ENCODE results near the gene HIGD2B.
"Not testable (repeated sequence)": the region's sequence is repeated elsewhere in the genome, so short reads cannot be mapped to it uniquely, and the experiment has no call there.

The HIGD2B gene

GRCh38 chr15:72732086-72732485, 46.1 kb upstream of the HIGD2B start:
- Histone ChIP-seq H3K9me3 (ENCODE audit: severe bottlenecking) (no peaks in the 10 kb centered on the region), H3K27ac (ENCODE audit: poor library complexity, severe bottlenecking) (no peak overlapping the region), H3K27me3 (ENCODE audit: insufficient read depth, poor library complexity, severe bottlenecking) (no peaks in the 10 kb centered on the region), H3K4me1 (ENCODE audit: insufficient read depth, poor library complexity, severe bottlenecking) (no peaks in the 10 kb centered on the region), H3K36me3 (ENCODE audit: low read depth) (peaks cover 32% of the 10 kb centered on the region), H3K4me3 (ENCODE audit: severe bottlenecking) (no peak overlapping the region)
- ATAC-seq (ENCODE audit: low read depth) (no peak), DNase-seq (ENCODE audit: low spot score) (no peak)
- TF ChIP-seq CTCF (IDR thresholded peaks at IDR 0.05; ENCODE audit: poor library complexity, severe bottlenecking) = no peak

GRCh38 chr15:72728821-72729220, 42.8 kb upstream of the HIGD2B start:
- DNase-seq (ENCODE audit: low spot score) = no peak
- no peaks in the 10 kb centered on the region for H3K9me3 ChIP-seq (ENCODE audit: severe bottlenecking)
- no peak overlapping the region for H3K4me3 ChIP-seq (ENCODE audit: severe bottlenecking)
- no peak for TF ChIP-seq CTCF (IDR thresholded peaks at IDR 0.05; ENCODE audit: poor library complexity, severe bottlenecking)
- H3K4me1 ChIP-seq (ENCODE audit: insufficient read depth, poor library complexity, severe bottlenecking) = no peaks in the 10 kb centered on the region
- ATAC-seq (ENCODE audit: low read depth) = no peak
- H3K27me3 ChIP-seq (ENCODE audit: insufficient read depth, poor library complexity, severe bottlenecking) = no peaks in the 10 kb centered on the region
- H3K27ac ChIP-seq (ENCODE audit: poor library complexity, severe bottlenecking) = no peak overlapping the region
- peaks cover 14% of the 10 kb centered on the region for H3K36me3 ChIP-seq (ENCODE audit: low read depth)

GRCh38 chr15:72728249-72728648, 42.3 kb upstream of the HIGD2B start:
- H3K4me3 ChIP-seq (ENCODE audit: severe bottlenecking); H3K27ac ChIP-seq (ENCODE audit: poor library complexity, severe bottlenecking); H3K27me3 ChIP-seq (ENCODE audit: insufficient read depth, poor library complexity, severe bottlenecking); H3K9me3 ChIP-seq (ENCODE audit: severe bottlenecking); H3K4me1 ChIP-seq (ENCODE audit: insufficient read depth, poor library complexity, severe bottlenecking); ATAC-seq (ENCODE audit: low read depth); DNase-seq (ENCODE audit: low spot score): not testable (repeated sequence)
- peaks cover 14% of the 10 kb centered on the region for H3K36me3 ChIP-seq (ENCODE audit: low read depth)

DNA sequence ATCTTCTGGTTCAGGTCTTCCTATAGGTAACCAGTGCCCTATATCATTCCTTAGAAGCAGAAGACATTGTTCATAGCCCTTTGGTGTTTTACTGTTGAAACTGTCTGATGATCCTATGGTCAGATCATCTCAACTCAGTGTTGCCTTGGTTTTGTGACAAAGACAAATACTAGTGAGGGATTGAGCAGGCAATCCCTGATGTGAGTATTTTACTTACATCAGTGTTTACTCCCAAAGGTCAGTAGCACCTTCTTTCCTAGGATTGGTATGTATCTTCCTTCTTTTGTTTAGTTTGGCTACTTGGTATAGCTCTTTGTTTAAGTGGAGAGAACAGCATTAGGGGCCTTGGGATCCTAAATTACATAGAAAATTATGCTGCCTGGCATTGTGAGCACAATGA, 41.2 kb upstream of the HIGD2B start:
- Histone ChIP-seq H3K9me3 (ENCODE audit: severe bottlenecking) (no peaks in the 10 kb centered on the region), H3K36me3 (ENCODE audit: low read depth) (peaks cover 10% of the 10 kb centered on the region), H3K4me1 (ENCODE audit: insufficient read depth, poor library complexity, severe bottlenecking) (no peaks in the 10 kb centered on the region), H3K4me3 (ENCODE audit: severe bottlenecking) (no peak overlapping the region), H3K27ac (ENCODE audit: poor library complexity, severe bottlenecking) (no peak overlapping the region), H3K27me3 (ENCODE audit: insufficient read depth, poor library complexity, severe bottlenecking) (no peaks in the 10 kb centered on the region)
- DNase-seq (ENCODE audit: low spot score) (no peak), ATAC-seq (ENCODE audit: low read depth) (no peak)
- TF ChIP-seq CTCF (IDR thresholded peaks at IDR 0.05; ENCODE audit: poor library complexity, severe bottlenecking) = no peak

DNA sequence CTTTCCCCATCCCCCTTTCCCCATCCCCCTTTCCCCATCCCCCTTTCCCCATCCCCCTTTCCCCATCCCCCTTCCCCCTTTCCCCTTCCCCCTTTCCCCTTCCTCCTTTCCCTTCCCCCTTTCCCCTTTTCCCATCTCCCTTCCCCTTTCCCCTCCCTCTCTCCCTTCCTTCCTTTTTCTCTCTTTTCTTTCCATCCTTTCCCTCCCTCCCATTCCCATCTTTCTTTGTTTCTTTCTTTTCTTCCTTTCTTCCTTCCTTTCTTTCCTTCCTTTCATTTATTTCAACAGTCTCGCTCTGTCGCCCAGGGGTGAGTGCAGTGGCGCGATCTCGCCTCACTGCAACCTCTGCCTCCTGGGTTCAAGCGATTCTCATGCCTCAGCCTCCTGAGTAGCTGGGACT, 39.9 kb upstream of the HIGD2B start:
- DNase-seq (ENCODE audit: low spot score); H3K4me1 ChIP-seq (ENCODE audit: insufficient read depth, poor library complexity, severe bottlenecking); H3K9me3 ChIP-seq (ENCODE audit: severe bottlenecking); ATAC-seq (ENCODE audit: low read depth); H3K27me3 ChIP-seq (ENCODE audit: insufficient read depth, poor library complexity, severe bottlenecking); H3K36me3 ChIP-seq (ENCODE audit: low read depth); H3K27ac ChIP-seq (ENCODE audit: poor library complexity, severe bottlenecking); H3K4me3 ChIP-seq (ENCODE audit: severe bottlenecking): not testable (repeated sequence)

DNA sequence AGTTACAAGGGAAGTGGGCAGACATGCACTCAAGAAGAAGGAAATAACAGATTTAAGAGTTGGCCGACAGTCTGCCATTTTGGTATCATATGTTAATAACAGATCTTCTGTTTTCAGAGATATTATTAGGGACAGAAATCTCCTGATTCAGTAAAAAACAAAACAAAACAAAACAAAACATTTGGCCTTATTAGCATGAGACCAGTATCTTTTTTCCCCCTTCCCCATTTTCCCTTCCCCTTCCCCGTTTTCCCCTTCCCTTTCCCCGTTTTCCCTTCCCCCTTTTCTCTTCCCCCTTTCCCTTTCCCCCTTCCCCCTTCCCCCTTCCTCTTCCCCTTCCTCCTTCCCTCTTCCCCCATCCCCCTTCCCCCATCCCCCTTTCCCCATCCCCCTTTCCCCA, 39.5 kb upstream of the HIGD2B start:
- no peak for ATAC-seq (ENCODE audit: low read depth)
- Histone ChIP-seq H3K4me1 (ENCODE audit: insufficient read depth, poor library complexity, severe bottlenecking) (no peaks in the 10 kb centered on the region), H3K4me3 (ENCODE audit: severe bottlenecking) (no peak overlapping the region), H3K36me3 (ENCODE audit: low read depth) (no peaks in the 10 kb centered on the region), H3K27me3 (ENCODE audit: insufficient read depth, poor library complexity, severe bottlenecking) (no peaks in the 10 kb centered on the region), H3K27ac (ENCODE audit: poor library complexity, severe bottlenecking) (no peak overlapping the region), H3K9me3 (ENCODE audit: severe bottlenecking) (no peaks in the 10 kb centered on the region)
- TF ChIP-seq CTCF (IDR thresholded peaks at IDR 0.05; ENCODE audit: poor library complexity, severe bottlenecking) = no peak
- no peak for DNase-seq (ENCODE audit: low spot score)

Measured in RWPE2 (cell line).